ENCODE measurements around the gene SMPD4.
A peak's percentile ranks its signal among the peaks of the same experiment; 100 is the strongest.
"Not testable (repeated sequence)": the region's sequence is repeated elsewhere in the genome, so short reads cannot be mapped to it uniquely, and the experiment has no call there.

SMPD4 gene

DNA sequence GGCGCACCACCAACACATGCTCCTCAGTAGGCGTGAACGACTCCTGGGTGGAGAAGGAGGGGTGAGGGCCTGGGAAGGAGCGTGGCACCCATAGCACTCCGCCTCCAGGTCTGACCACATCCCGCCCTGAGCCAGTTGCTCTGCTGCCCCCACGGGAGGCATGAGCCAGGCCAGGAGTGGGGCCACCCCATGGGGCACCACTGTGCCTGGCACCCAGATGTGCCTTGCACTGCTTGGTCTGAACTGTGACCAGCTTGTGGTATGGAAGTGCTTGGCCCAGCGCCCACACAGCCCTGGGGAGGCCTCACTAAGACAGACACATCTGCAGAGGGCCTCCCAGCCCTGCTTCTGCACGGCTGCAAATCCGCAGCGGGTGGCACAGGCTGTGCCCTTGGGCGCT, 24.0 kb downstream of the SMPD4 start:
- DNase-seq (ENCODE audit: low read depth in 2 of 2) = not testable (repeated sequence)

DNA sequence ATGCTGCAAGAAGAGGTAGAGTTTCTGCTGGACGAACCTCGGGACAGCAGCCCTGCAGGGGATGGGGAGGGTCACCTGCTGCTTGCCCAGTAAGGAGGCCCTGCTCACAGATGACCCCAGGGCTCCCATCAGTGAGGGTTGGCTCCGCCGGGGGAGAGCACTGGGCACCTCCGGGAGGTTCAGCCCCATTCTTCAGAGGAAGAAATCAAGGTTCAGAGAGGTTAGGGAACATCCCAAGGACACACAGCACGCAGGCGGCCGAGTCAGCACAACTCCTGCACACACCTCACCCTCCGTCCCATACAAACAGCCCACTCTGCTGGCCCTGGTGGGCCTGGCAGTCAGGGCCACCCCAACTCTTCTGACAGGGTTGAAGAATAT, 24.8 kb downstream of the SMPD4 start:
- DNase-seq (ENCODE audit: low read depth in 2 of 2) = no peak

DNA sequence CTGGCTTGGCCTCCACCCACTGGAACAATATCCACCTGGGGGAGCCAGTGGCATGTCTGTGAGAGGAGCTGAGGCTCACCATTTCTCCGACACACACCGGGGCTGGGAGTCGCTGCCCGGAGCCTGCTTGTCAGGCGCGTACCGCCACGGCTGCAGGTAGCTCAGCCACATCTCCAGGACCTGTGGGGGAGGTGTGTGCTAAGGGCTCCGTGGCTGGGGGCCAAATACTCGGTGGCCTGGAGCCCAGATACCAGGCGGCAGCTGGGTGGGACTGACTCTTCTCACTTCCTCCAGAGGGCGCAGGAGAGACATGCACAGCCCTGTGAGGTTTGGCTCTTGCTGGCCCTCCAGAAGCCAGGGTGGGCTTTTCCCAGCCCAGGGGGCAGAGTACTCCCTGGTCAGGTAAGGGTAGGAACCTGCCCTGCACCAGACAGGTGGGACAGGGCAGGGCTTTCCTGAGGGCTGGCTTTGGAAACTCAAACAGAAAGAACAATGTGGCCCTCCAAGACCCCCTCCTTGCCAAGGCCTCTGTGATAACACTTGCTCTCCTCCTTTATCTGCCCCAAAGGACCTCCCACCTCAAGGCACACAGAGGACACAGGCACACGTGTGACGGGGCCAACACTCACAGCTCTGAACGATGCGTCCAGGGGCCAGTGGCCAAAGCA, 25.3 kb downstream of the SMPD4 start:
- not testable (repeated sequence) for DNase-seq (ENCODE audit: low read depth in 2 of 2)

DNA sequence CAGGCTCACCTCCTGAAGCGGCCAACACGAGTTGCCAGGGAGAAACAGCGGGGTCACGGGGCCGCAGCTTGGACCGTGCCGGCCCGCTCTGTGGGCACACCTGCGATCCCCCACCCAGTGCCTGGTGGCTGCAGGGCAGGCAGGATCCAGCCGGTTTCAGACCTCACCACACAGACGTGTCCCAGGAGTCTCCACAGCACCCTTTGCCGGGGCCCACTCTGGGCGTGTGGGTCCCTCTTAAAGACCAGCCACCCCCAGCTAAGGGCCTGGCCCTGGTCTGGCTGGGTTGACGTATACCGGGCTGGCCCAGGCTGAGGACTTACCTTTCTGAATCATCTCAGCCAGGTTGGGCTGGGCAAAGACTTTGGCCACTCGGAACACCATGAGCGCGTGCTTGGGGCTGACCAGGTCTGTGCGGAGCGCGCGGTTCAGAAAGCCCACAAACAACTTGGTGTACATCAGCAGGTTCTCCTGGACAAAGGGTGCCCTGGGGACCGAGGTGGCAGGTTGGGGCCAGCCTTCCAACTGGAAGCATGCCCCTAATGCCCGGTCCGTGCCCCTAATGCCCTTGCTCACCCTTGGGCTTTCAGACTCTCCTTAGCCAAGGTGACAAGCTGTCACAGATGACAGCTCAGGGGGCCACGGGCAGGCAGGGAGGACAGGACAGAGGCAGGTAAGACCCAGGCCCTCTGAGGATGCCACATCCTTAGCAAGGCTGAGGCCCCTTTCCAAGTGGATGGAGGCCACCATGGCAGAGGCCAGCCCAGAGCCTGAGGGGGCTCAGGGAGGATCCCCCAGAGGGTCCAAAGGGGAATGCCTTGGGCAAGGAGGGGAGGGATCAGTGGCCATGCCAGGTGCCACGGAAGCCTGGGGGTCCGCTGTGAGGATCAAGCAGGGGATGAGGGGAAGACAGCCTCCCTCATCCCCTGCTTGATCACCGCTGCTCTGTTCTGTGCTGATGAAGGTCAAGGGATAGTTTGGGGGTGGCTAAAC, 26.3 kb downstream of the SMPD4 start:
- DNase-seq (ENCODE audit: low read depth in 2 of 2) = no peak

DNA sequence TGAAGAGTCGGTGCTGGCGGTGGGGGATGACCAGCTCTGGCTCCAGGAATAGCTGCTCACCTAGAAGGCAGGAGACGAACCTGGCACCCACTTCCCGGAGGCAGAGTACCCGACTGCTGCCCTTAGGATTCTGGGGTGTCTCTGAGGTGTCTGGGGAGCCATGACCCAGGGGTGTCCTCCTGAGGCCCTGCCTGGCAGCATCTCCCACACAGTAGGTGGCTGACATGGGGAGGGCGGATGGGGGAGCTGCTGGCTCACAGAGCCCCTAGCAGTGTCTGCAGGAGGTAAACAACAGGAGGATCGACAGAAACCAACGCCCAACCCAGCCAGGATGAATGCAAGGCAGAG, 27.0 kb downstream of the SMPD4 start:
- not testable (repeated sequence) for DNase-seq (ENCODE audit: low read depth in 2 of 2)

DNA sequence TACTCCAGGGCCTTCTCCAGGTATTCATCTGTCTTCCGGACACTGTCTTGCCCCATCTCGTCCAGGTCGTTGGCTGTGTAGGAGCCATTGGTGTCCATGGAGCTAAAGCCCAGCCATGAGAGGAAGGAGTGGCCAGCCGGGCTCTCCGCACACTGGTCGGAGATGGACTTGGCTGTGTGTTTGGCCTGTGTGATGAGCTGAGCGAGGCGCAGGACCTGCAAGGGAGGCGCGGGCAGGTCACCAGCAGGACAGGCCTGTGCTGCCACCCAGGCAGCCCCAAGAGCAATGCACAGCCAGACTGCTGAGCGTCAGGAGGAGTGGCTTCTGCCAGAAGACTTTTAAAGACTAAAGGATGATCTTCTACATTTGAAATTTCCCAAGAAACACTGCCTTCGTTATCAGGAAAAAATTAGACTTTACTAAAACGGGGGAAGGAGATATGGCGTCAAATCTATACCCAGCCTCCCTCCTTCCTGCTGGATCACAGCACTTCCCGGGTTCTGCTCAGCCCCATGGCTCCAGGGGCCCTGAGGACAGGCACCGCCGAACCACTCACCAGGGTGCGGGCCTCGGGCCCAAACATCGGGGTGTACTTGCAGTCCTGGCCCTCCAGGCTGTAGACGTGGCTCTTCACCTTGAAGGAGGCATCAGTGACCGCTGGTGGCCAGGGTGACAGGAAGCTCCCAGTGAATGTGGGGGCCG, 27.5 kb downstream of the SMPD4 start:
- DNase-seq (ENCODE audit: low read depth in 2 of 2) = not testable (repeated sequence)

DNA sequence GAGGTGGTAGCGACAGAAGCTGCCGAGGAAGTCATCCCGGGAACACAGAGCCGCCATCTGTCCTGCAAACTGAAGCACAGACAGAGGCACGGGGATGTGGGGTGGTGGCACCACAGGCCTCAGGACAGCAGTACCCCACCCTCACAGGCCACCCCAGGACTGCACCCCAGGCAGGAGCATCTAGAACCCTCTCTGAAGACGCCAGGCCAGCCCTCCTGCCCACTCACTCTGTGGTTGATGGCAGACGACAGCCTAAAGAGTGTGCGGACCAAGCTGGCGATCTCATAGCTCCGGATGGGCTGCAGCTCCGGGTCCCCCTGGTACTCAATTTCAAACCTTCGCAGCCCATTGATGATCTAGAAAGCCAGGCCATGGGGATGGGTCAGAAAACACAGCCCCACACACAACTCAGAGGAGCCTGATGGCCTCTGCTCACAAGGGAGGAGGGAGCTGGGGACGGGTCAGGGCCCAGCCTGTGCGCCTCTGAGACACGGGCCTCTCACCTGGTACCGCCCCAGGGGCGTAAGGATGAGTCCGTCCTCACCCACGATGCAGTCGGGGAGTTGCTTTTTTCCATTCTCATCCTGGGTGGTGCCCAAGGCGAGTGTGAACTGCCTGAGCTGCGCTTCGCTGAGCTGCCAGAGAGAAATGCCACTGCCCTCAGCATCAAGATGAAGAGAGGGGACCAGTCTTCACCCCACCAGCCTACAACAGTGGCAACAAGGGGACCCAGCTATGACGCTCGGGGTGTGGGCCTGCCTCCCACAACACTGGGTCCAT, 28.4 kb downstream of the SMPD4 start:
- DNase-seq (ENCODE audit: low read depth in 2 of 2) = no peak

DNA sequence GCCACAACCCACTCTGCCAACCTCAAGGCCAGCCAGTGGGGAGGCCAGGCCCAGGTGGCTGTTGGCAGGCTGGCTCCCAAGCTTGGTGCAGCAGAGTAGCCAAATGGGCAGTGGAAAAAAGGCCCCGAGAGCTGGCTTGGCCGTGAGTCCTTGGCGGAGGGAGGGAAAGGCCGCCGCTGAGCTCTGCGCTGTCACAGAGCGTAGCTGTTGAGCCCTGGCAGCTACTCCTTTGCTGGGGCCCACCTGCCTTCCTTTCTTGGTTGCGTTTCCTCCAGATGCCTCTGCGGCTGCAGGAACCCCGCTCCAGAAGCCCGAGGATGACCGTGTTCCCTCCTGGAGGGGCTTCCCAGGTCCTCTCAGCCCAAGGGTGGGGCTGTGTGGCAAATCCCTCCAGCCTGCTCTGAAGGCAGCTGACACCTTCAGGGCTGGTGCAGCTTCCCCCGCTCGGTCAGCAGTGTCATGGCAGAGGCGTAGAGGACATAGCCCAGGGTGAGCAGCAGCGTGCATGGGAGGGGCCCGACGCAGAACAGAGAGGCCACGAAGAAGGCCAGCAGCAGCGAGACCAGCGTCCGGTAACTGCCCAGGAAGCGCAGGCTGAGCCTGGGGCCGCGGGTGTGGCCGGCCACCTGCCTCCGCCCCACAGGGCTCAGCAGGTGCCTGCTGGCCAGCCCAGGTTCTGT, 29.1 kb downstream of the SMPD4 start:
- DNase-seq (ENCODE audit: low read depth in 2 of 2) = not testable (repeated sequence)

DNA sequence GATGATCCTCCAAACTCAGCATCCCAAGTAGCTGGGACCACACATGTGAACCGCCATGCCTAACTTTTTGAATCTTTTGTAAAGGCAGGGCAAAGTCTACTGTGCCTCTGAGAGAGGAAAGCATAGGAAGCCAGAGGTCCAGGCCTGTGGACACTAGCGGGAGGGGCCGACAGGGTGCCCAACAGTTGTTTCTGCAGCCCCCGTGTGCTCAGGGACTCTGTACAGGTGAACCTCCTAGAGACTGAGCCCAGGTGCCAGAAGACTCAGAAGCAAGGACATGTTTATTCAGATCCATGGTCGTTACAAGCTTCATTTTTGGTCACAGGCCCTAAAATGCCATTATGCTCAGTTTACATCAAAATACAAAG, 30.3 kb downstream of the SMPD4 start:
- not testable (repeated sequence) for DNase-seq (ENCODE audit: low read depth in 2 of 2)

DNA sequence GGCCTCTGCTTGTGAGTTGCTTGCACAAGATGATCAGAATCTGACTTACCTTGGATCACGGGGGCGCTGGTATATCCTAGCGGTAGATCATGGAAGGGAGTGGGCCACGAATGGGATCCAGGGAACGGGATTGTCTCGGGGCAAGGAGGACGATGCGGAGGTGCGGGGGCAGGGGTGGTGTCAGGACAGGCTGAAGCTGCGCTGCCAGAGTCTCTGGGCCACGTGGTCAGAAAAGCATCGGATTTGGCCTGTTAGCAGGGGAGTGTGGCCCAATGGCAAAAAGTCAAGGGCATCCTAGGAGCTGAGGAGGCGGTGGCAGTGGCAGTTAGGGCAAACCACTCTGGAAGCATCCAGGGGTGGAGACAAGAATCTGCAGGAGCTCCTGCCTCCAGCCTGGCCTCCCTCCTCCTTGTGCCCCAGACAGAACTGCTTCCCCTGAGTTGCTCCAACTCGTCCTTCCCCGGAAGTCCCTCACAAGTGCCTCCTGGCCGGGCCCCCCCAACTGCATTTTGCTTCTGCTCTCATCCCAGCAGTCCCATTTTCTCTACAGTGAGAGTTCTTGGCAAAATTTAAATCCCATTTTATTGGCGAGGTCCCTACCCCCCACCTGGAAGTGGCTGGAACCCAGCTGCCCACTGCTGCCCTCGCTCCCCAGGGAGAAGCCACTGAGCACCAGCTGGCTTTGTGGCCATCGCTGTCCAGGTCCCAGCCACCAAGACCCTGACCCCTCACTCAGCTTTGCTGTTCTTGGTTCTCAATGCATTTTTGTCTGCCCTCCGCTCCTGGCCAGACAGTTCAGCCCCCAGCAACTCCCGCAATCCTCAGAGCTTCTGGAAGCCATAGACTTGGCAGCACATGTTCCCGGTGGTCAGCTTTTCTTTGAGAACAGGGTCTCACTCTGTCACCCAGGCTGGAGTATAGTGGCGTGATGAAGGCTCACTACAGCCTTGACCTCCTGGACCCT, 30.9 kb downstream of the SMPD4 start:
- DNase-seq (ENCODE audit: low read depth in 2 of 2) = no peak

DNA sequence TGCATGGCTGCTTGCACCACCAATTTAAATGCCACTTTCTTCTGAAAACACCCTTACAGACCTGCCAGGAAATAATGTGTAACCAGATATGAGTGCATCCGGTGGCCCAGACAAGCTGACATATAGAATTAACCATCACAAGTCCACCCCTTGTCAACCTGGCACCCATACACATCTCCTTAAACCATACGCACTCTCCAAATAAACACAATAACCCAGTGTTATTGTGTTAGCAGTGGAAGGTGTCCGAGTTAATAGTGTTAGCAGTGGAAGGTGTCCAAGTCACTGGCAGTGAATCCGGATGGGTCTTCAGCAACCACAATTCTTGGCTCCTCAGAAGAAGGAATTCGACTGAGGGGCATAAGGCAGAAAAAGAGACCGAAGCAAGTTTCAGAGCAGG, 32.9 kb downstream of the SMPD4 start:
- DNase-seq (ENCODE audit: low read depth in 2 of 2) = not testable (repeated sequence)

DNA sequence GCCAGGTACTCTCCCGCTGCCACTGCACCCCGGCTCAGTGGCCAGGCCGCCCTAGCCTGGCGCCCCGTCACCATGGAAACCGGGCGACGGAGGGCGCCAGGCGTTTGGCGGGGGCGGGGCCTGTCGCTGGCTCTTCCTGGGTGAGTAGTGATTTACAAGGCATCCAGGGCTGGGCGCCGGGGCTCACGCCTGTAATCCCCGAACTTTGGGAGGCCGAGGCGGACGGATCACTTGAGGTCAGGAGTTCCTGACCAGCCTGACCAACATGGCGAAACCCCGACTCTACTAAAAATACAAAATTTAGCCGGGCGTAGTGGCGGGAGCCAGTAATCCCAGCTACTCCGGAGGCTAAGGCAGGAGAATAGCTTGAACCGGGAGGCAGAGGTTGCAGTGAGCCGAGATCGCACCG, 36.4 kb downstream of the SMPD4 start, which contains the start of gene CCDC74B:
TSS of gene CCDC74B (minus strand) at position 107 of the 409 bp plus-strand sequence. CDS start 116 bp downstream, outside the sequence.
- peak; percentile 14 to 55 for DNase-seq (ENCODE audit: low read depth in 2 of 2)

DNA sequence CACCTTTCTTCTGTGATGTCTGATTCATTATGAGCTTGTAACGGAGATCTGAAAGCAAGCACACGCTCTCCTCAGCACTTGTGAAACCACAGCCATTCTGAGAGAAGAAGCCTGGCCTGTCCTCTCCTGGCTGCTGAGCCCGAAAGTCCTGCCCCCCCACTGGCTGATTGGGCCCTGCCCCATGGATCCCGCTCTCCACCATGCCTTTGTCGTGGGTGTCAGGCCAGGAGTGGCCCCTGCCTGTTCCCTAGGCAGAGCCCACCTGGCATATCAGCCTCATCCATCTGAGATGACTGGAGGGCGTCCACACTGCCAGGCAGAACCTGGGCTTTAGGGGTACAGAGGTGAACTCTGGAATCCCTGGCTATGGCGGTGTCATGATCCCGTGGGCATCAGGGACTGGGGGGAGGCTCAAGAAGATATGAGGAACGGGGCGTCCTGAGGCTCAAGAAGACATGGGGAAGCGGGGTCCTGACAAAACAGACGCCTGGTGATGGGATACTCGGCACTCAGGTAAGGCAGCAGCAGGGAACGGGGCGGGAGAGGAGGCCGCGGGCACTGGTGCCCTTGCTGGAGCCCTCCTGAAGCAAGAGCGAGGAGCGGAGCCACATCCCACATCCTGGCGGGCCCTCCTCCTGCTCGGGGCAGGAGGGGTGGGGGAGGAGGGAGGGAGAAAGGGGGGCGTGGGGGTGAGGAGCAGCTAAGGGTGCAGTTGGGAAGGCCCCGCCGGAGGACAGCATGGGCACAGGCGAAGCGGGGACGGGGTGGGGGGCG, 37.9 kb downstream of the SMPD4 start:
- not testable (repeated sequence) for DNase-seq (ENCODE audit: low read depth in 2 of 2)

DNA sequence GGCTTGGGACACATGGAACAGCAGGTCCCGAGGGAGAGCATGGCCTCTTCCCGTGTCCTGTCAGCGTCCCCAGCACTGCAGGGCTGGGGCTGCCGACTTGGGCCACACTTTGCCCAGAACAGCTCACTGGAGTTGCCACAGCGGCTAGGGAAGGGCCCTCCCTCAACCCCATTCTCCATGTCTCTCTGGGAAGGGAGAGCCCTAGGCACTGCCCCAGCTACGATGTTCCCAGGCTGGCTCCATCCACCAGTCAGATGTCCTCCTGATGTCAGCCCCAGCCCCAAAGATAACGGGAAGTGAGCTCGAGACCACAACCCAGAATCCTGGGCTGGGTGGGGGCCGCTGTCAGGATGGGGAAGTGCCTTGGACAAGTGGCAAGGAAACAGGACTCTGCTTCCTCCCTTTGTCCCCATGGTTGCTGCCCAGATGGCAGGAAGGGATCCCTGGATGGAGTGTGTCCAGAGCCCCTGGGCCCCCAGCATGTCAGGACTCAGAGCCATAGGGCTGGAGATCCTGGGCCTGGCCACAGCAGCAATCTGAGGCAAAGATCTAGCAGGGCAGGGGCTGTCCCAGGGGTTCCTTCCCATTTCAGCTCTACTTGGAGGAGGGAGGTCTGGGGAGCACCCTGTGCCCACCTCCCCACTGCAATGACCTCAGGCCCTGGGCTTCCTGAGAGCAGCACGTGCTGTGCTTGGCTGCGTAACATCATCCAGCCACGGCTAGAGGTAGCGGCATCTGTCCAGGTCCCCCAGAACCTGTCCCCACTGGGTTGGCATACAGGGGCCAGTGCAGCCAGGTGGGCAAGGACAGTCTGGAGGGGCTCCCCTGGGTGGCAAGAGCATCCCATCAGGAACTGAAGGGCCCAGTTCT, 38.8 kb downstream of the SMPD4 start:
- not testable (repeated sequence) for DNase-seq (ENCODE audit: low read depth in 2 of 2)

DNA sequence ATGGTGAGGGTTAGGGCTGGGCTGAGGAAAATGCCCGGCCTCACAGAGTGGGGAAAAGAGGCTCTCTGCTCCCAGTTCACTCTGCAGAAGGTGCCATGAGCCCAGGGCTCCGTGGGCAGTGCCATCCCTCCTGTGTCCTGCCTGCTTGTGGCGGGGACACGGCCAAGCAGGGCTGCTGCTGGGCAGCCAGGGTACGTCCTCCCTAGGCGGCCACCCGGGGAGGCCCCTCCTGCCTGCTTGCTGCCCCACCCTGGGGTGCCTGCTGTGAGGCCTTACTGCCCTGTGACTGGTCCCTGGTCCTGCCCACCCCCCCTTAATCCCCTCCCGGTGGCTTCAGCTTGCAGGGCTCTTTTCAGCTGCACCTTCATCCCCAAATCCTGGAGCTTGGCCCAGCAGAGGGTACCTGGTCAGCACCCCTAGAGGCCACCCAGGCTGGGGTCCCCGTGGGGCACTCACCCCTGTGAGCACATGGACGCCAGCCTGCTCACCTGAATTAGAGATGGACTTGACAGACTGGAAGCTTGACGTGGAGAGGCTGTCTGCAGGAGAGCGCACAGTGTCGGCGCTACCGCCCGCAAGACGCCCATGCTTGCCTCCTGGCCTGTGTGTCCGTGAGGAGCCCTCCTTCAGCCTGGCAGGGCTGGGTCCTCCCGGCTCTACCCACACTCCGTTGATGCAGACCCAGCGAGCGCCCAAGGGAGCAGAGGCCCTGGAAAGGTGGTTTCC, 39.6 kb downstream of the SMPD4 start:
- not testable (repeated sequence) for DNase-seq (ENCODE audit: low read depth in 2 of 2)

DNA sequence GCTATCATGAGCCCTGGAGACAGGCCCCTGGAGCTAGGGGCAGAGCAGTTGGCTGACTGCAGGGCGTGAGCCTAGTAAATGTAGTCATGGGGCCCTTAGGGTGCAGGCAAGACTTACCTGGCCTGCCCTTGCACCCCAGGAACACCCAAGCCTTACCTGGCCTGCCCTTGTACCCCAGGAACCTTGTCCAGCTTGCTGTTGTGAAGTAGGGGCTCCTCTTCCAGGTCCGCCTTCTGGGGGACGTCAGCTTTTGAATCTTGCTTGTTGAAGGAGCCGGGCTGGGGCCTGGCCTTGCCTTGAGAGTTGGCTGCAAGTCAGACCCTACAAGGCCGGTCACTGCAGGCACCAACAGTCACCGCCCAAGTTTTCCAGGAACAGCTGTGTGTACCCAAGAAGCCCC, 40.4 kb downstream of the SMPD4 start:
- DNase-seq (ENCODE audit: low read depth in 2 of 2) = not testable (repeated sequence)

DNA sequence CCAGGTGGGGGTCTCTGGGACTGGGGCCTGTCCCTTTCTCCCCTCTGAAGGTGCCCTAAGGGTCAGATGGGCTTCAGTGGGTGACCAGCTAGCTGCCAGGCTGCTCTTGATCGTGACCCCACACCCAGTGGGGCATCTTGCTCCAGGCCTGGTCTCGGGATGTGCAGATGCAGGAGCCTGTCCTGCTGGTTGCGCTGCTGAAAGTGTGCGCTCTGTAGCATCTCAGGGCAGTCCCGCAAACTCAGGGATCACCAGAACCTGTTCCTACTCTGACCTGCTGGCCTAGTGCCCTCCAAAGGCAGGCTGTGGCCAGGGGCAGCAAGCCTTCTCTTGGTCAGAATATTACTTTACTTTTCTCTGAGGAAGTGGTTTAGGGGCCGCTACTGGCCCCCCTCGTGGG, 40.9 kb downstream of the SMPD4 start:
- not testable (repeated sequence) for DNase-seq (ENCODE audit: low read depth in 2 of 2)
